H9 (cell line): Measurements from ENCODE around the gene ATP2B2. TPM values are rescaled to one million over a fixed set of nuclear protein-coding genes. Genes with fewer than 3 reads are reported as not detected.

Experiments
- DNase-seq: peaks from one replicate; pipeline ENCODE4 v3.0.0-alpha.2; 2017
- H2AFZ ChIP-seq: one replicate; pipeline ENCODE4 v1.6.1; 2013; ENCODE audit warnings: mild to moderate bottlenecking, low read length, control low read depth, moderate library complexity
- H2AK5ac ChIP-seq: 2 replicates; pipeline ENCODE4 v1.6.1; 2013; ENCODE audit warnings: low read length, control low read depth, mixed read lengths; ENCODE audit not compliant: insufficient read length
- H2BK120ac ChIP-seq: one replicate; pipeline ENCODE4 v1.6.1; 2013; ENCODE audit warnings: low read depth, mild to moderate bottlenecking, low read length, control low read depth, inconsistent platforms; ENCODE audit not compliant: poor library complexity, severe bottlenecking
- H2BK12ac ChIP-seq: 2 replicates; pipeline ENCODE4 v1.6.1; 2013; ENCODE audit warnings: low read length, control low read depth, mixed read lengths, low read depth; ENCODE audit not compliant: insufficient read length
- H2BK15ac ChIP-seq: 2 replicates; pipeline ENCODE4 v1.6.1; 2013; ENCODE audit warnings: low read depth, low read length, control low read depth
- H2BK20ac ChIP-seq: one replicate; pipeline ENCODE4 v1.6.1; 2013; ENCODE audit warnings: low read depth, mild to moderate bottlenecking, low read length, control low read depth, inconsistent platforms; ENCODE audit not compliant: poor library complexity, severe bottlenecking
- H2BK5ac ChIP-seq: 2 replicates; pipeline ENCODE4 v1.6.1; 2013; ENCODE audit warnings: low read length, control low read depth, mixed read lengths; ENCODE audit not compliant: insufficient read length
- H3K14ac ChIP-seq: 2 replicates; pipeline ENCODE4 v1.6.1; 2013; ENCODE audit warnings: low read length, control low read depth; ENCODE audit not compliant: insufficient read depth
- H3K18ac ChIP-seq: 2 replicates; pipeline ENCODE4 v1.6.1; 2013; ENCODE audit warnings: low read depth, mild to moderate bottlenecking, mixed read lengths, low read length, control low read depth; ENCODE audit not compliant: insufficient read length
- H3K23ac ChIP-seq: 2 replicates; pipeline ENCODE4 v1.6.1; 2013; ENCODE audit warnings: low read length, control low read depth, mixed read lengths, low read depth; ENCODE audit not compliant: insufficient read length
- H3K23me2 ChIP-seq: 2 replicates; pipeline ENCODE4 v1.6.1; 2013; ENCODE audit warnings: low read depth, mild to moderate bottlenecking, mixed read lengths, low read length, control low read depth; ENCODE audit not compliant: insufficient read length, poor library complexity, severe bottlenecking
- H3K27ac ChIP-seq: 2 replicates; pipeline ENCODE4 v1.5.1; 2013; ENCODE audit warnings: low read length, control low read depth, mixed read lengths, low read depth; ENCODE audit not compliant: insufficient read length
- H3K27me3 ChIP-seq: 2 replicates; pipeline ENCODE4 v1.6.1; 2013; ENCODE audit warnings: low read length, control low read depth, inconsistent platforms; ENCODE audit not compliant: insufficient read depth
- H3K4ac ChIP-seq: 2 replicates; pipeline ENCODE4 v1.6.1; 2013; ENCODE audit warnings: low read depth, mild to moderate bottlenecking, control low read depth, inconsistent platforms, low read length, moderate library complexity
- H3K4me1 ChIP-seq: 2 replicates; pipeline ENCODE4 v1.6.1; 2013; ENCODE audit warnings: low read length, control low read depth, inconsistent platforms; ENCODE audit not compliant: insufficient read depth
- H3K4me2 ChIP-seq: 2 replicates; pipeline ENCODE4 v1.6.1; 2013; ENCODE audit warnings: low read length, control low read depth, mixed read lengths; ENCODE audit not compliant: insufficient read length, insufficient read depth
- H3K56ac ChIP-seq: 2 replicates; pipeline ENCODE4 v1.6.1; 2013; ENCODE audit warnings: low read depth, mild to moderate bottlenecking, mixed read lengths, low read length, control low read depth; ENCODE audit not compliant: insufficient read length
- H3K79me1 ChIP-seq: 2 replicates; pipeline ENCODE4 v1.6.1; 2013; ENCODE audit warnings: low read depth, mild to moderate bottlenecking, moderate library complexity, low read length, control low read depth, inconsistent platforms; ENCODE audit not compliant: insufficient read depth, poor library complexity, severe bottlenecking
- H3K79me2 ChIP-seq: 2 replicates; pipeline ENCODE4 v1.6.1; 2013; ENCODE audit warnings: low read length, control low read depth, inconsistent platforms; ENCODE audit not compliant: insufficient read depth
- H3K9ac ChIP-seq: 2 replicates; pipeline ENCODE4 v1.6.1; 2013; ENCODE audit warnings: low read length, control low read depth, mixed read lengths; ENCODE audit not compliant: insufficient read length; ENCODE audit errors: extremely low read depth
- H3K9me3 ChIP-seq: one replicate; pipeline ENCODE4 v1.6.1; 2013; ENCODE audit warnings: low read depth, low read length, inconsistent platforms; ENCODE audit not compliant: control insufficient read depth
- H3T11ph ChIP-seq: one replicate; pipeline ENCODE4 v1.6.1; 2013; ENCODE audit warnings: mild to moderate bottlenecking, low read length, control low read depth, inconsistent platforms
- H4K20me1 ChIP-seq: one replicate; pipeline ENCODE4 v1.6.1; 2013; ENCODE audit not compliant: control insufficient read depth, insufficient read length, insufficient read depth
- H4K5ac ChIP-seq: 2 replicates; pipeline ENCODE4 v1.6.1; 2013; ENCODE audit warnings: low read depth, mild to moderate bottlenecking, mixed read lengths, low read length, control low read depth; ENCODE audit not compliant: insufficient read length
- H4K8ac ChIP-seq: replicated peaks from 2 replicates; pipeline ENCODE4 v1.6.1; 2013; ENCODE audit warnings: low read length, control low read depth, mixed read lengths, low read depth; ENCODE audit not compliant: insufficient read length
- H4K91ac ChIP-seq: 2 replicates; pipeline ENCODE4 v1.6.1; 2013; ENCODE audit warnings: low read depth, mild to moderate bottlenecking, moderate library complexity, mixed read lengths, low read length, control low read depth; ENCODE audit not compliant: insufficient read length
- H3K27ac Mint-ChIP-seq, 3 experiments: 2 replicates in 2 of 3; 3 replicates in 1 of 3; pipeline ENCODE4 v1.8.0; 2020 to 2021; ENCODE audit warnings: mixed read lengths in 3 of 3, mild to moderate bottlenecking in 1 of 3, moderate library complexity in 1 of 3
- H3K27me3 Mint-ChIP-seq: 2 replicates; pipeline ENCODE4 v1.8.0; 2021; ENCODE audit warnings: low read depth, mild to moderate bottlenecking, moderate library complexity, mixed read lengths
- H3K36me3 Mint-ChIP-seq, 3 experiments: 2 replicates in 2 of 3; 3 replicates in 1 of 3; pipeline ENCODE4 v1.8.0; 2020 to 2021; ENCODE audit warnings: low read depth in 3 of 3, mixed read lengths in 3 of 3; ENCODE audit not compliant: insufficient read depth in 1 of 3
- H3K4me1 Mint-ChIP-seq, 2 experiments: 2 replicates each; pipeline ENCODE4 v1.8.0; 2020; ENCODE audit warnings: mixed read lengths in 2 of 2
- H3K4me3 Mint-ChIP-seq, 2 experiments: 2 replicates in 1 of 2; 3 replicates in 1 of 2; pipeline ENCODE4 v1.8.0; 2020 to 2021; ENCODE audit warnings: mild to moderate bottlenecking in 2 of 2, mixed read lengths in 2 of 2, moderate library complexity in 1 of 2
- H3K9me3 Mint-ChIP-seq, 2 experiments: 2 replicates in 1 of 2; 3 replicates in 1 of 2; pipeline ENCODE4 v1.8.0; 2020; ENCODE audit warnings: mild to moderate bottlenecking in 2 of 2, mixed read lengths in 2 of 2, moderate library complexity in 1 of 2
- whole genome bisulfite sequencing: extraction: QIAGEN DNeasy Blood & Tissue Kit; methylation state at CpG from one replicate; pipeline ENCODE4 v1.1.7; 2013; ENCODE audit warnings: missing lambda C conversion rate, low lambda C conversion rate, mixed read lengths; ENCODE audit not compliant: insufficient read length; ENCODE audit errors: extremely low coverage; 5-methylcytosine and 5-hydroxymethylcytosine counted together
- total RNA-seq: library from RNA; stranded (reverse); gene quantifications from 2 replicates; pipeline ENCODE4 v1.2.1, GENCODE V29; 2021
- TF ChIP-seq, protein P1 (sequence below): fragments of 200-600 bp; sonication (generic); conservative IDR thresholded peaks from 3 replicates; pipeline ENCODE4 v1.8.0; 2021; ENCODE audit warnings: antibody characterized with exemption, mild to moderate bottlenecking

The ATP2B2 gene
- total RNA-seq, 1 experiment from 2014 or later, result 0.33 TPM

GRCh38 chr3:10528046-10528445, 22.7 kb upstream of the ATP2B2 start:
- no peak overlapping the region for H3K23ac ChIP-seq
- H3T11ph ChIP-seq, result no peak overlapping the region
- no peak overlapping the region for H3K56ac ChIP-seq
- H4K20me1 ChIP-seq, result no peaks in the 10 kb centered on the region
- no peak overlapping the region for H3K4ac ChIP-seq
- no peak overlapping the region for H3K4me2 ChIP-seq
- no peaks in the 10 kb centered on the region for H3K23me2 ChIP-seq
- DNase-seq, result no peak
- no peak overlapping the region for H3K18ac ChIP-seq
- no peak overlapping the region for H4K8ac ChIP-seq
- no CpG with 5 or more reads among the region's 7 CpGs for WGBS
- TF ChIP-seq, protein P1, sequence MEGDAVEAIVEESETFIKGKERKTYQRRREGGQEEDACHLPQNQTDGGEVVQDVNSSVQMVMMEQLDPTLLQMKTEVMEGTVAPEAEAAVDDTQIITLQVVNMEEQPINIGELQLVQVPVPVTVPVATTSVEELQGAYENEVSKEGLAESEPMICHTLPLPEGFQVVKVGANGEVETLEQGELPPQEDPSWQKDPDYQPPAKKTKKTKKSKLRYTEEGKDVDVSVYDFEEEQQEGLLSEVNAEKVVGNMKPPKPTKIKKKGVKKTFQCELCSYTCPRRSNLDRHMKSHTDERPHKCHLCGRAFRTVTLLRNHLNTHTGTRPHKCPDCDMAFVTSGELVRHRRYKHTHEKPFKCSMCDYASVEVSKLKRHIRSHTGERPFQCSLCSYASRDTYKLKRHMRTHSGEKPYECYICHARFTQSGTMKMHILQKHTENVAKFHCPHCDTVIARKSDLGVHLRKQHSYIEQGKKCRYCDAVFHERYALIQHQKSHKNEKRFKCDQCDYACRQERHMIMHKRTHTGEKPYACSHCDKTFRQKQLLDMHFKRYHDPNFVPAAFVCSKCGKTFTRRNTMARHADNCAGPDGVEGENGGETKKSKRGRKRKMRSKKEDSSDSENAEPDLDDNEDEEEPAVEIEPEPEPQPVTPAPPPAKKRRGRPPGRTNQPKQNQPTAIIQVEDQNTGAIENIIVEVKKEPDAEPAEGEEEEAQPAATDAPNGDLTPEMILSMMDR, result no peak
- peaks cover 10% of the 10 kb centered on the region for H3K27me3 Mint-ChIP-seq
- no peak overlapping the region for H3K4me3 Mint-ChIP-seq
- H3K9me3 Mint-ChIP-seq, result no peaks in the 10 kb centered on the region
- H3K27ac ChIP-seq, result no peak overlapping the region
- no peak overlapping the region for H2BK5ac ChIP-seq
- H3K4me1 ChIP-seq, result no peaks in the 10 kb centered on the region
- no peak overlapping the region for H4K5ac ChIP-seq
- no peaks in the 10 kb centered on the region for H3K79me1 ChIP-seq
- H2AK5ac ChIP-seq, result no peak overlapping the region
- no peak overlapping the region for H3K14ac ChIP-seq
- H3K27me3 ChIP-seq, result no peaks in the 10 kb centered on the region
- no peak overlapping the region for H2BK15ac ChIP-seq
- H2AFZ ChIP-seq, result no peak overlapping the region
- no peak overlapping the region for H3K27ac Mint-ChIP-seq
- H3K79me2 ChIP-seq, result no peaks in the 10 kb centered on the region
- H3K9ac ChIP-seq, result no peak overlapping the region
- H2BK12ac ChIP-seq, result no peak overlapping the region
- no peaks in the 10 kb centered on the region for H3K36me3 Mint-ChIP-seq
- no peak overlapping the region for H4K91ac ChIP-seq
- no peaks in the 10 kb centered on the region for H3K4me1 Mint-ChIP-seq
- H2BK20ac ChIP-seq, result no peak overlapping the region
- no peak overlapping the region for H2BK120ac ChIP-seq
- H3K9me3 ChIP-seq, result no peaks in the 10 kb centered on the region
